ENCODE data around the gene FAM168A. TPM values are rescaled to one million over a fixed set of nuclear protein-coding genes. Genes with fewer than 3 reads are reported as not detected.

Gene FAM168A
- total RNA-seq, 1 donor from 2014 or later, result 21.4 TPM

DNA sequence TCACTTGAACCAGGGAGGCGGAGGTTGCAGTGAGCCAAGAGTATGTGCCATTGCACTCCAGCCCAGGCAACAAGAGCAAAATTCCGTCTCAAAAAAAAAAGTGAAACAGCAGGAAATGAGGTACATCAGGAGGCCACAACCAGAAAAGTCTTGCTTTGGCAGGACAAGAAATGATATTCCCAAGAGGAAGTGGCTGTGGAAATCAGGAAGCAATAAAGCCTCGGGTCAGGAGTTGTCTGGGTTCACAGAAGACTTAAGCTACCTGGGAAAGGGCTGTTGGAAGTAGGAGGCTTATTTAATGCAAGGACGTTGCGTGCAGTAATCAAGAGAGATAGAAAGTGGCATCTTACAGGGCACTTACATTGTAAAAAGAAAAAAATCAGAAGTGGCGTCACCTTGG lies 231.0 kb downstream of the FAM168A start:
- no peak for DNase-seq (ENCODE audit: extremely low spot score in 2 of 2)
- intact Hi-C loops (cut with DNase I), result no loop called here
- Histone ChIP-seq H3K36me3 (peaks cover 0 to 42% of the 10 kb centered on the region in 2 donors), H3K27me3 (no peaks in the 10 kb centered on the region), H3K9me3 (no peaks in the 10 kb centered on the region), H3K4me1 (no peaks in the 10 kb centered on the region), H3K4me3 (no peak overlapping the region), H3K27ac (no peak overlapping the region)
- TF ChIP-seq, protein P1, sequence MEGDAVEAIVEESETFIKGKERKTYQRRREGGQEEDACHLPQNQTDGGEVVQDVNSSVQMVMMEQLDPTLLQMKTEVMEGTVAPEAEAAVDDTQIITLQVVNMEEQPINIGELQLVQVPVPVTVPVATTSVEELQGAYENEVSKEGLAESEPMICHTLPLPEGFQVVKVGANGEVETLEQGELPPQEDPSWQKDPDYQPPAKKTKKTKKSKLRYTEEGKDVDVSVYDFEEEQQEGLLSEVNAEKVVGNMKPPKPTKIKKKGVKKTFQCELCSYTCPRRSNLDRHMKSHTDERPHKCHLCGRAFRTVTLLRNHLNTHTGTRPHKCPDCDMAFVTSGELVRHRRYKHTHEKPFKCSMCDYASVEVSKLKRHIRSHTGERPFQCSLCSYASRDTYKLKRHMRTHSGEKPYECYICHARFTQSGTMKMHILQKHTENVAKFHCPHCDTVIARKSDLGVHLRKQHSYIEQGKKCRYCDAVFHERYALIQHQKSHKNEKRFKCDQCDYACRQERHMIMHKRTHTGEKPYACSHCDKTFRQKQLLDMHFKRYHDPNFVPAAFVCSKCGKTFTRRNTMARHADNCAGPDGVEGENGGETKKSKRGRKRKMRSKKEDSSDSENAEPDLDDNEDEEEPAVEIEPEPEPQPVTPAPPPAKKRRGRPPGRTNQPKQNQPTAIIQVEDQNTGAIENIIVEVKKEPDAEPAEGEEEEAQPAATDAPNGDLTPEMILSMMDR (IDR thresholded peaks at IDR 0.05), result no peak
- TF ChIP-seq POLR2A (IDR thresholded peaks at IDR 0.05) (no peak), POLR2AphosphoS5 (IDR thresholded peaks at IDR 0.05; ENCODE audit: insufficient read depth in 1 of 2, low read depth in 1 of 2) (no peak)

DNA sequence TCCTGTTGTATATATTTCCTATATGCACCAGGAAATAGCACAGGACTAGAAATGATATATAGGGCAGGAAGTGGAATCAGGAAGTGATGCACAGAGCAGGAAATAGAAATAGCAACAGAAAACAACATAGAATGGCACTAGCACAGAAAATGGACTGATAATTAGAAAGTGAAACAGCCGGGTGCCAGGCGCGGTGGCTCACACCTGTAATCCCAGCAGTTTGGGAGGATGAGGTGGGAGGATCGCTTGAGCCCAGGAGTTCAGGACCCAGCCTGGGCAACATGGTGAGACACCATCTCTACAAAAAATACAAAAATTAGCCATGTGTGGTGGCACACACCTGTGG lies 231.7 kb downstream of the FAM168A start:
- H3K9me3 ChIP-seq, result no peaks in the 10 kb centered on the region
- no peaks in the 10 kb centered on the region for H3K27me3 ChIP-seq
- peaks cover 0 to 49% of the 10 kb centered on the region in 2 donors for H3K36me3 ChIP-seq
- TF ChIP-seq POLR2A (IDR thresholded peaks at IDR 0.05), result no peak
- TF ChIP-seq, protein P1 (IDR thresholded peaks at IDR 0.05), result no peak
- H3K4me1 ChIP-seq, result no peaks in the 10 kb centered on the region
- no peak overlapping the region for H3K27ac ChIP-seq
- intact Hi-C loops (cut with DNase I), result no loop called here
- H3K4me3 ChIP-seq, result no peak overlapping the region
- DNase-seq (ENCODE audit: extremely low spot score in 2 of 2), result no peak

DNA sequence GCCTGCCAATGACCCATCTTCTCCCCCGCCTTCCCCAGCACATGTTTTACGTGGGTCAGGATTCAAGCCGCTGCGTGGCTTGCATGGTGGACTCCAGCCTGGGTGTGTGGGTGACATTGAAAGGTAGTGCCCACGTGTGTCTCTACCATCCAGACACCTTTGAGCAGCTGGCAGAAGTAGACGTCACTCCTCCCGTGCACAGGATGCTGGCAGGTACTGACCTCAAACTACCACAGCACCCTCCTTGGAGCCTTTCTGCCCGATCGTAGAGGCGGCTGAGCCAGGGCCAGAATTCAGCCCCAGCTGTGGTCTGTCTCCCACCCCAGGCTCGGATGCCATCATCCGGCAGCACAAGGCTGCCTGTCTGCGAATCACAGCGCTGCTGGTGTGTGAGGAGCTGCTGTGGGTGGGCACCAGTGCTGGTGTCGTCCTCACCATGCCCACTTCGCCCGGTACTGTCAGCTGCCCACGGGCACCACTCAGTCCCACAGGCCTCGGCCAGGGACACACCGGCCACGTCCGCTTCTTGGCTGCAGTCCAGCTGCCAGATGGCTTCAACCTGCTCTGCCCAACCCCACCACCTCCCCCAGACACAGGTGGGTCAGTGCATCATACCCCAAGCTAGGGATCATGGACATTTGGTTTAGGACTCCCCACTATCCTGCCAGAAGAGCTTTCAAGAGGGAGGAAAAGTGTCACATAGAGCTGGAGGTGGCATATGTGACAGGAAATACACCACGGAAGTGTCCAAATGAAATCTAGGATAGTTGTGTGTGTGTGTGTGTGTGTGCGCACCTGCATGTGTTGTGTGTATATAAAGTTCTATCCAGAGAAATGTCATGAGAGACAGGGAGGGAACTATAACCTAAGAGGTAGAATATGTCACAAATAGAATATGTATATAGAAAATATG lies 232.3 kb downstream of the FAM168A start:
- TF ChIP-seq, protein P1 (IDR thresholded peaks at IDR 0.05), result no peak
- TF ChIP-seq POLR2A (IDR thresholded peaks at IDR 0.05), result no peak
- no peak for TF ChIP-seq POLR2AphosphoS5 (IDR thresholded peaks at IDR 0.05; ENCODE audit: insufficient read depth in 1 of 2, low read depth in 1 of 2)
- no peak overlapping the region for H3K27ac ChIP-seq
- H3K4me3 ChIP-seq, result no peak overlapping the region
- intact Hi-C loops (cut with DNase I), result no loop called here
- H3K9me3 ChIP-seq, result no peaks in the 10 kb centered on the region
- no peaks in the 10 kb centered on the region for H3K27me3 ChIP-seq
- H3K36me3 ChIP-seq, result peaks cover 0 to 56% of the 10 kb centered on the region in 2 donors
- H3K4me1 ChIP-seq, result no peaks in the 10 kb centered on the region
- DNase-seq (ENCODE audit: extremely low spot score in 2 of 2), result no peak

DNA sequence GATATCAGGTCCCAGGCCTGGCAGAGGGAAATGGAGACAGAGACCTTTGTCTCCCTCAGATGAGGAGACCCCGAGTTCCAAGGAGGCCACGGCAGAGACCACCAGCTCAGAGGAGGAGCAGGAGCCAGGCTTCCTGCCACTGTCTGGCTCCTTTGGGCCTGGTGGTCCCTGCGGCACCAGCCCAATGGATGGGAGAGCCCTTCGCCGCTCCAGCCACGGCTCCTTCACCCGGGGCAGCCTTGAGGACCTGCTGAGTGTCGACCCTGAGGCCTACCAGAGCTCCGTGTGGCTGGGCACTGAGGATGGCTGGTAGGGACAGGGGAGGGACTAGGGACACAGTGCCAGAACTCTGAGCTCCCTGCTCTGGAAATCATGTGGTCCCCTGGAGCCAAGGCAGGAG lies 234.8 kb downstream of the FAM168A start:
- Histone ChIP-seq H3K27me3 (no peaks in the 10 kb centered on the region), H3K36me3 (peaks cover 0 to 66% of the 10 kb centered on the region in 2 donors), H3K4me3 (no peak overlapping the region), H3K9me3 (no peaks in the 10 kb centered on the region), H3K4me1 (no peaks in the 10 kb centered on the region), H3K27ac (no peak overlapping the region)
- DNase-seq (ENCODE audit: extremely low spot score in 2 of 2), result no peak
- intact Hi-C loops (cut with DNase I), result no loop called here
- no peak for TF ChIP-seq POLR2AphosphoS5 (IDR thresholded peaks at IDR 0.05; ENCODE audit: insufficient read depth in 1 of 2, low read depth in 1 of 2)

DNA sequence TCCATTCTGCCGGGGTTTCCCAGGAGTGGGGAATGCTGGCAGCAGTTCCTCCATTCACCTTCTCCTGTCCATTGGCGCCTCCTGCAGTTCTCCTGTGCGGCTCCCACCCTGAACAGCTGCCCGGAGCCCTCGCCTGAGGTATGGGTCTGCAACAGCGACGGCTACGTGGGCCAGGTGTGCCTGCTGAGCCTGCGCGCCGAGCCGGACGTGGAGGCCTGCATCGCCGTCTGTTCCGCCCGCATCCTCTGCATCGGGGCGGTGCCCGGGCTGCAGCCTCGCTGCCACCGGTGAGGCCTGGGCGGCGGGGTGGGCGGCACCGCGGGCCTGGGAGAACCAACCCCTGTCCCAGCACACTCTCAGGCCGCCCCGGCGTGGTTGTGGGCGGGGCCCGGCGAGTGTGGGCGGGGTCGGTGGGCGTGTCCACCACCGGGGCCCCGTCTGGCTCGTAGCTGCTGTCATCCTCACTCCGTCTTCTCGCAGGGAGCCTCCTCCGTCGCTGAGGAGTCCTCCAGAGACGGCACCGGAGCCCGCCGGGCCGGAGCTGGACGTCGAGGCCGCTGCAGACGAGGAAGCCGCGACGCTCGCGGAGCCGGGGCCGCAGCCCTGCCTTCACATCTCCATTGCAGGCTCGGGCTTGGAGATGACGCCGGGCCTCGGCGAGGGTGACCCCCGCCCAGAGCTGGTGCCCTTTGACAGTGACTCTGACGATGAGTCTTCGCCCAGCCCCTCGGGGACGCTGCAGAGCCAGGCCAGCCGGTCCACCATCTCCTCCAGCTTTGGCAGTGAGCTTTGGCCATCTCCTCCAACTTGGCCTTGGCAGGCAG lies 235.7 kb downstream of the FAM168A start:
- Histone ChIP-seq H3K4me3 (no peak overlapping the region), H3K27ac (no peak overlapping the region), H3K36me3 (peaks cover 0 to 66% of the 10 kb centered on the region in 2 donors), H3K27me3 (no peaks in the 10 kb centered on the region), H3K9me3 (no peaks in the 10 kb centered on the region), H3K4me1 (no peaks in the 10 kb centered on the region)
- intact Hi-C loops (cut with DNase I), result no loop called here
- DNase-seq (ENCODE audit: extremely low spot score in 2 of 2), result no peak
- TF ChIP-seq POLR2A (IDR thresholded peaks at IDR 0.05) (no peak), POLR2AphosphoS5 (IDR thresholded peaks at IDR 0.05; ENCODE audit: insufficient read depth in 1 of 2, low read depth in 1 of 2) (no peak)
- TF ChIP-seq, protein P1 (IDR thresholded peaks at IDR 0.05), result no peak
